LNCAP (cell line): ENCODE data around the gene PLS3.

Source experiments
- CTCF ChIP-seq: fragments of 450-650 bp; IDR thresholded peaks from 2 replicates; pipeline ENCODE4 v1.5.1; 2017; ENCODE audit warnings: mild to moderate bottlenecking

PLS3 gene

DNA sequence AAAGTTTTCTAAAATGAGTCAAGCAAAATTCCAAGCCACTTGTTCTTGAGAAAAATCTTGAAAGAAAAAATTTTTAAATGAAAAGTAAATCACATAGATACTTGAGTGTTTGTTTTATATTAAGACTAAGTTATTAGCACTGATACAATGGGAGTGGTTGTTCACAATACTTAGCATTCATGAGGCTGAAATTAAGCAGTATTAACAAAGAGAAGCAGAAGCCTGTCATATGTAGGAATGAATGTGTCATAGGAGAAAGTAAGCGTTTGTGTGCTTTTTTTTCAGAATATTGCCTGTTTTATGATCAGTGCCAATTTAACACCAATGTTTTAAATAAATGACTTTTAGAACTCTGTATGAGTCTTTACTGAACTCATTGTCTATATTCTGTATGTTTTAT, 37.6 kb downstream of the PLS3 start:
- TF ChIP-seq CTCF = no peak

DNA sequence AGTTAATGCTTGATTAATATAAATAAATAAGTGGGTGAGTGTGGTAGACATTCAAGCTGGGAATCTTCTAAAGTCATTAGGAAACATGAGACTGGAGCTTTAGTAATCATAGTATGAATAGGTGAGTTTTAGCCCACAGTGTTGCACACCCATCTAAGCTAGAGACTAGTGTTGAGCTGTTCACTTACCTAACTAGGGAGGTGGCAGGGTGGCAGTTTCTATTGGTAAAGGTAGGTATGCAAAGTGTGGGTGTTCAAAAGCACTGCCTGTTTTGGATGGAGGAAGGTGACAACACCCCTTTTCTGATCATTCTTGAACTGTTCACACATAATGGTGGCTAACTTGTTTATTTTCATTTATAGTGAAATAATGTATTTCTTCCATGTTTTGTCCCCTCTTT, 41.3 kb downstream of the PLS3 start:
- no peak for TF ChIP-seq CTCF

DNA sequence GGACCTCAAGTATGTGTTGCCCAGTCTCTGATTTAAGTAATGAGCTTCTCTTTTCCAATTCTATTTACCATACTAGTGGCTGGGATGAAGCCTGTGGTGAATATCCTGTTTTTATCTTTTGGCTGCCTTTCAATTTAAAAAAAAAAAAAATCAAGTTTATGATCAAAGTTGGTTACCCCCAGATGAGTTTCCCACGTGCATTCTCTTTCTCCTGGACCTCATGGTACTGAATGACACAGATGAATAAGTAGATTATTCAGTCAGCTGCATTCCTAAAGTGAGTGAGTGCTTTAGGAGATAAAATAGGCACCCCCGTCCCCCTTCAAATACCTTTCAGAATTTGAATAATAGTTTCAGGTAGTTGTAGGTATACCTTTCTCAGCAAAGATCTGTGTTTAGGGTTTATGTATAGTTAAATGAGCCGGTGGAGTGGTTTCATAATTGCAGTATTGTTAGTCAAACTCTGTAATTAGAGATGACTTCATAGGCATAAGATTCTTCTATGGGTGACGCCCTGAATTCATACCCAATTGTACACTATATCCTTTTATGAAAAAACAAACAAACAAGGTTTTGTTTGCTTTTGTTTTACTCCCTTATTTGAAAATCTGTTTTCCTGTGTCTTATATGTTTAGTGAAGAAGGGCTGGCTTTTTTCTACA, 41.9 kb downstream of the PLS3 start:
- TF ChIP-seq CTCF = no peak

- no peak for TF ChIP-seq CTCF
Measured at GRCh38 chrX:115603534-115604074, 42.6 kb downstream of the PLS3 start.

DNA sequence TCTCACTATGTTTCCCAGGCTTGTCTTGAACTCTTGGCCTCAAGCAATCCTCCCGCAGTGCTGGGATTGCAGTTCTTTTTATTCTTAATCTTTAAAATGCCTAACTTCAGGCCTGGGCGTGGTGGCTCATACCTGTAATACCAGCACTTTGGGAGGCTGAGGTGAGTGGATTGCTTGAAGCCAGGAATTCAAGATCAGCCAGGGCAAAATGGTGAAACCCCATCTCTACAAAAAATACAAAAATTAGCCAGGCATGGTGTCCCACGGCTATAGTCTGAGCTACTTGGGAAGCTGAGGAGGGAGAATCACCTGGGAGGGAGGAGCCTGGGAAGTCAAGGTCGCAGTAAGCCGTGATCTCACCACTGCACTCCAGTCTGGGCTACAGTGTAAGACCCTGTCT, 45.9 kb downstream of the PLS3 start:
- TF ChIP-seq CTCF = no peak

- TF ChIP-seq CTCF = no peak
Measured at GRCh38 chrX:115609621-115610020, 48.6 kb downstream of the PLS3 start.

DNA sequence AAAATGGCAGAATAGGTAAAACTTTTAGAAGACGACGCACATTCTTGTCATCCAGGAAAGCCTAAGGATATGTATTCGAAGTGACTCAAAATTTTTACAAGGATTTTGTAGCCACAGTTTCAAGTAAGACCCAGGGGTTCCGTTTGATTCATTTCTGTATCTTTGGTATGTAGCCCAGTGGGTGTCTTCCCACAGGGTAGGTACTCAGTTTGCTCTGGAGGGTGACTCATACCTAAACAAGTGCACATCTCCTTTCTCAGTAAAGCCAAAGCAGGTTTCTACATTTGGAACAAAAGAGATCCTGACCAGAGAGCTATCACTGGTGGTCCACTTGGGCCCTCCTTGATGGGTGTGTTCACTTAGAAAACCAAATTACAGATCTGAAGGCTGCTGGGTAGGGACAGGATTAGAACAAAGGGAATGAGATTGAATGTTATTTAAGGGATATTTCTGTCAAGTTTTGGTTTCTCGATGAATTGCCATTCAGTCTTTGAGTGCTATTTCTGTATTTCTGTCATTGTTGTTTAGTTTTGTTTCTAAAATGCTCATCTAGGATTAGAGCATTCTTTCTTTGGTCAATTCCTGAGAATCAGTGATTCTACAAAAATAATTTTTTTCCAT, 56.1 kb downstream of the PLS3 start:
- TF ChIP-seq CTCF = no peak
